Measurements from ENCODE around the gene INO80E.
"Not testable (repeated sequence)": the region's sequence is repeated elsewhere in the genome, so short reads cannot be mapped to it uniquely, and the experiment has no call there.

The INO80E gene

GRCh38 chr16:30031477-30031918 is 35.5 kb downstream of the INO80E start:
- DNase-seq (ENCODE audit: low read depth) = no peak

GRCh38 chr16:30032083-30032819 is 36.2 kb downstream of the INO80E start:
- peak; percentile 33 for DNase-seq (ENCODE audit: low read depth)

- no peak for DNase-seq (ENCODE audit: low read depth)
Measured at GRCh38 chr16:30033270-30033669, 37.2 kb downstream of the INO80E start.

- no peak for DNase-seq (ENCODE audit: low read depth)
Measured at GRCh38 chr16:30040221-30040620, 44.2 kb downstream of the INO80E start.

- DNase-seq (ENCODE audit: low read depth) = not testable (repeated sequence)
Measured at GRCh38 chr16:30040690-30041089, 44.6 kb downstream of the INO80E start.

- no peak for DNase-seq (ENCODE audit: low read depth)
Measured at GRCh38 chr16:30041841-30042240, 45.8 kb downstream of the INO80E start.

- no peak for DNase-seq (ENCODE audit: low read depth)
Measured at GRCh38 chr16:30046178-30046577, 50.1 kb downstream of the INO80E start.

- no peak for DNase-seq (ENCODE audit: low read depth)
Measured at GRCh38 chr16:30046588-30046987, 50.5 kb downstream of the INO80E start.

GRCh38 chr16:30049871-30050270 is 53.8 kb downstream of the INO80E start:
- DNase-seq (ENCODE audit: low read depth) = no peak

- no peak for DNase-seq (ENCODE audit: low read depth)
Measured at GRCh38 chr16:30051518-30051917, 55.5 kb downstream of the INO80E start.

GRCh38 chr16:30052671-30053372 is 56.8 kb downstream of the INO80E start:
- DNase-seq (ENCODE audit: low read depth) = peak; percentile 79

GRCh38 chr16:30053376-30054015 is 57.5 kb downstream of the INO80E start:
- no peak for DNase-seq (ENCODE audit: low read depth)

GRCh38 chr16:30054451-30054850 is 58.4 kb downstream of the INO80E start:
- DNase-seq (ENCODE audit: low read depth) = no peak

- peak; percentile 17 for DNase-seq (ENCODE audit: low read depth)
Measured at GRCh38 chr16:30054959-30055553, 59.0 kb downstream of the INO80E start.
